ENCODE results near the gene CYGB.

The CYGB gene

DNA sequence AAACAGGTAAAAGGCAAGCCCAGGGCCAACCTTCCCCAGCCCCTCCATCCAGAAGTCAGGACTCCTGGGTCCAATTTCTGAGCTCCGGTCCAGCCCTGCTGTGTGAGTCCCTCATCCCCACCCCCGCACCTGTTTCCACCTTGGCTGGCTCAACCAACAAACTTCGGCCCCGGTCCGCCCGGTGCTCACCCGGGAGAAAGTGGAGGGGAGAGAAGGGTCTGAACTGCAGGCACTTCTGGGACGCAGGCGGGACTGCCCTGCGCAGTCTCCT is 36.8 kb downstream of the CYGB start:
- peak; percentile 49 for DNase-seq (ENCODE audit: low spot score)

GRCh38 chr17:76500074-76500746 is 37.3 kb downstream of the CYGB start:
- no peak for DNase-seq (ENCODE audit: low spot score)

DNA sequence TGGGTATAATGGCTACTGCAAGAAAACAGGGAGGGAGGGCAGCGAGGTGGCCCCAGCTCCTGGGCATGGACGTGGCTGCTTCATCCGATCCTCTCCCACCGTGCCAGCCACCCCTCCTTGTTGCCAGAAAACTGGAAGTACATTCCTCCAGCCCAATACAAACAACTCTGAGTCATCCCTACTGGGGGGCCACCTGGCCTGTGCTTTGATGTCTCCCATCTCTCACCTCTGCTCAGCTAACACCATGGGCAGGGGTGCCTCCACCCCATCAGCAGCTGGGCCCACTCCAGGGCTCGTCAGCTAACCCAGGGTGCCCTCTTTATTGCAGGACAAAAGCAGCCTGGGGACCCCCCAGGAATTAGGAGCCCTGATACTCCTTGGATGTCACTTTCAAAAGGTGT is 38.2 kb downstream of the CYGB start:
- no peak for DNase-seq (ENCODE audit: low spot score)

DNA sequence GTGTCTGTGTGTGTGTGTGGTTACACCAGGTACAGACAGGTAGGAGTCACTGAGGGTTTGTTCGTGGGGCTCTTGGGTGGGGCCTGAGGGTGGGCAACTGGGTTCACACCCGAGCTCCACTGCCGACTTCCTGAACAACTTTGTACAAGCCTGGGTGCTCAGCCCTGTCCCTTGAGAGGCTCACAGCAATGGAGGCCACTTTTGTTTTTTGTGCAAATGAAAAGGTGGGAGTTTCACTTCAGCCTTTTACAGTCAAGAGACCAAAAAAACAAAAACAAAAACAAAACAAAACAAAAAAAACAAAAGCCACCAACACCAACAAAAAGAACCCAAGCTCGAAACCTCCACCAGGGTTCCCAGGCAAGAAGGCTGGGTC is 38.6 kb downstream of the CYGB start:
- DNase-seq (ENCODE audit: low spot score) = no peak

DNA sequence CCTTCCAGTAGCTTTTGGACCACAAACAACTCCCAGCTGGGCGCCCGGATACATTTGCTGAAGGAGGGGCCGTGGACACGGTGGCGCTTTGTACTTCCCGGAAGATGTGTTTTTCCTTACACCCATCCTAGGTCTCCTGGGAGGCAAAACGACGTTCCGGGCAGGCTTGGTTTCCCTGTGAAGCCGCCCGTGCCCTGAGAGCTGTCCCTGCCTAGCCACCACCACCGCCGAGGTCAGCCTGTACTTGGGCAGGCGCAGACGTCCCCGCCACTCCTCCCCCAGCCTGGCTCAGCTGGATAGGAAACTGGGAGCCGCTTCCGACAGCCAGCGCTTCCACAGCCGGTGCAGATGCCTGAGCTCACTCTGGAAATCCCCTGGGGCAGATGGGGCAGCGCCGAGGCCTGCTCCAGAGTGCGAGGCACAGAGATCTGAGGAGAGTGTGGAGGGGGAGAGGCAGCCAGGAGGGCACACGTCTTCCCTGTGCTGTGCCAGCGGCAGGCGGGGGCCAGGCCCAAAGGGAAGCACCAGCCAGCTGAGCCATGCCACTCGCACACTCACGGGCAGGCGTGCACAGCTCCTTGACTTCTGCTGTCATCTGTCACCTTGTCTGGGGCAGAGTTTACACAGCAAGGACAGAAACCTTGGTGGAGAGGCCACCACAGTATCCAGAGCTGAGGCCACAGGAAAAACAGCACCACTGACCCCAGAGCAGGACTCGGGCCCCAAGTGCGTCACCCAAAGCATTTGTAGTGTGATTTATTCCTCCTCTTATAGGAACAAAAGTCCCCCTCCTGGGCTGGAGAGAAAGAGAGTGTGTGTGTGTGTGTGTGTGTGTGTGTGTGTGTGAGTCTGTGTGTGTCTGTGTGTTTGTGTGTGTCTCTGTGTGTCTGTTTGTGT is 39.3 kb downstream of the CYGB start:
- peak; percentile 69 for DNase-seq (ENCODE audit: low spot score)

- DNase-seq (ENCODE audit: low spot score) = no peak
These were observed 39.9 kb downstream of the CYGB start for GRCh38 chr17:76497699-76497978.

GRCh38 chr17:76496464-76496863 is 41.0 kb downstream of the CYGB start:
- DNase-seq (ENCODE audit: low spot score) = no peak

- DNase-seq (ENCODE audit: low spot score) = no peak
These were observed 41.7 kb downstream of the CYGB start for GRCh38 chr17:76495663-76496400.

DNA sequence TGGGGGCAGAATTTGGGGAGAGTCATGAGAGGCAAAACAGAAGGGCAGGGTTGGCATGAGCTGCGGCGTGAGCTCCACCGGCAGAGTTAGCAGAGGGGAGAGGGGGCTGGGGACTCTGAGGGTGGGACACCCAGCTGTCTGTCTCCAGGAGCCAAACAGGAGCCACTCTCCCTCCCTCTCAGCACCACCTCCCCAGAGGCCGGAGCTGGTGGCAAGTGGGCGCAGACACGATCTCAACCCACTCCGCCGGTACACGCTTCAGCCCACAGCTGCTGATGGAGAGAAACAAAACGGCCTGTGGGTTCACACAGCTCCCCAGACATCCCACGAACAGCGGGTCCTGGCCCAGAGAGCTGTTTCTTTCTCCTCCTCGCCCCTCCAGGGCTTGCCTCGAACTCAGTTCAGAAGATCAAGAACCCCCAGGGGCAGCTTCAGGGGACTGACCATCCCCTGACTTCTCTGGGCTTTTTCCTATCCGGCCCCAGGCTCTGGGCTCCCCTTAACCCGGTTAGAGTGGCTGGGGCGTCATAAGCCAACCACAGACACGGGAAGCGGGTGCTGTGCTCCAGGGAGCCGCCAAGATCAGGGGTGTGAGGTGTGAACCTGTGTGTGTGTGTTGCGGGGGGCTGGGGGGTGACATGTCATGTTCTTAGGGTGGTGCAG is 43.9 kb downstream of the CYGB start:
- DNase-seq (ENCODE audit: low spot score) = no peak

DNA sequence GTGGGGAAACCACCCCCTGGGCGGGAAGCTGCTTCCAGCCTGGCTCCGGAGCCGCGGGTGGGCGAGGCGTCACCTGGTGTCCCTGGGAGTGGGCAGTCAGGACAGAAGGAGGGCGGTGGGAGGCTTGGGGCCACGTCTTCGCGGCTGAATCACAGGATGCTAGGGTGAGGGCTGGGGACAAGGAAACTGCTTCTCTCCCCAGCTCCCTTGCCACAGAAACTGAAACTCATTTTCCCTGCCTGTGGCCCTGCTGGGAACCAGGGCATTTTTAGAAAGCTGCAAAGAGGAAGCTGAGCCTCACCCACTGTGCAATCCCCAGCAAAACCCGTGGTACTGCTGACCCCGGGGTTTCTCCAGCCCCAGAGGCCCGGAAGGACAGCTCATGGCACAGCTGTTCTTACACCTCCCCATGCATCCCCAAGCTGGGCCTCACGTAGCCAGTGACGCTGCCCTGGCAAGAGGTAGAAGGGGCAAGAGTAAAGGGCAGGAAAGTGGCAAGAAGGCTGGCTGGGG is 44.5 kb downstream of the CYGB start:
- DNase-seq (ENCODE audit: low spot score) = no peak

DNA sequence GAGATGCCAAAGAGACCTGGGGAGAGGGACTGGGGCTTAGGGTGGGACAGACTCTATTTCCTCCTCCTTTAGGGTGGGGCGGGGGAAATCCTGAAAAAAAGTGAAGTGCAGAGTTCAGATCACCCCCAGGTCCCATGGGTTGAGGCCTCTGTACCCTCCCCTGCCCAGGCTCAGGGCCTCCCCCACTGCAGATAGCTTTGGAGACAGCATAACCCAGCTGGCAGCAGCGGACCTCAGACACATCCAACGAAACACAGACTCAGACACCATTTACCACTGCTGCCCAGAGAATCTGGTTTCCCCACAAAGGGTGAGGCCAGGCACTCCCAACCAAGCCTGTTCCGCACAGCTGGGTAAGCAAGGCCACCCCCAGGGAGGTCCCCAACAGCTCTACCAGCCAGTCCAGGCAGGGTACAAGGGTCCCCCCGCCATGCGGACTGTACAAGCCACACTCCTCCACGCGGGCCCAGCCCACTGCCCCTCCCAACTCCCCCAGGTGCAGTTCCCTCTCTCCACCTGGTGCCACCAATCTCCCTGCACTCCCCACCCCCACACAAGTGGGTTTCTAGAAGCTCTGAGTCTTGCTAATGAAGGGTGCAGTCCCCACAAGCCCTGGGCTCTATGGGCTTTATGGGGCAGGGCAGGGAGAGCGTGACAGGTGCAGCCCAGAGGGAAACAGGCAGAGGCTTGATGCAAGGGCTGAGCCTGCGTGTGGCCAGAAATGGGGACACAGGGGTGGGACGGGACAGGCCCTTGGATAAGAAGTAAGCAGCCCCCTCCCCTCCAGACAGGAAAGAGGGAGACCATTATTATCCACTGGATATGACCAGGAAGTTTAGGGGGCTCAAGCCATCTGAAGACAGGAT is 45.2 kb downstream of the CYGB start:
- DNase-seq (ENCODE audit: low spot score) = no peak

DNA sequence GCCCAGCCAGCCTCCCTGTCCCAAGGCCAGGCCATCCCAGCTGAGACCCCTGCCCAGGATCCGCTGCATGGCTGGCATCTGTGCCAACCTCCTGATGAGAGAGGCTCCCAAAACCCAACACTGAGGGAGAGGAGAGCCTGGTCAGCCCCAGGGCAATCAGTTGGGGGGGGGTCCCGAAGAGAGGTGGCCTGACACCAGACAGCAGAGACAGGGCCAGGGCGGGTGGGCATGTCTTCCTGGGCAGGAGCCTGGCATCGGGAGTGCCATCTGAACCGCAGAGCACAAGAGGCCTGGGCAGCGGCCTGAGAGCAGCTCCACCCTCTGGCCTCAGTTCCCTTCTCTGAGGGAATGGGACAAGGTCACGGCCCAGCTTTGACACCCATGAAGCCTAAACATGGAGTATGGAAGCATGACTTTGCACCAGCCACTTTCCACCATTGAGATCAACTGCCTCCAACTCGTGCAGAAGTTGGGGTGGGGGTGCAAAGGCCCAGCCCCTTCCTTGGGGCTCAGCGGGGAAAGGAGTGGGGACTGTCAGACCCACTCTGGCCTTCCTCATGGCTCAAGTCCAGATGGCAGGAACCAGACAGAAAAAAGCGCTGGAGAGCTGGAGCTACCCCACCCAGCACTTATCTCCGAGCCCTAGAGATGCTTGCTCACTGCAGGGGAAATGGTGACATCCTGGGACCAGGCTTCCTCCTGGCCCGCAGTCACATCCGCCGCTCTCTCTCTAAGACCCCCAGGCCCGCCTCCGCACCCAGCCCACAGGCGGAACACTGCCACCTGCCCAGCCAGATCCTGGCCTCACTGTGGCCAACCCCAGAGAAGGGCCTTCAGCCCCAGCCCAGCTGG is 46.0 kb downstream of the CYGB start:
- DNase-seq (ENCODE audit: low spot score) = no peak

- no peak for DNase-seq (ENCODE audit: low spot score)
These were observed 47.3 kb downstream of the CYGB start for GRCh38 chr17:76490112-76490710.

- no peak for DNase-seq (ENCODE audit: low spot score)
These were observed 49.9 kb downstream of the CYGB start for GRCh38 chr17:76487451-76488192.

DNA sequence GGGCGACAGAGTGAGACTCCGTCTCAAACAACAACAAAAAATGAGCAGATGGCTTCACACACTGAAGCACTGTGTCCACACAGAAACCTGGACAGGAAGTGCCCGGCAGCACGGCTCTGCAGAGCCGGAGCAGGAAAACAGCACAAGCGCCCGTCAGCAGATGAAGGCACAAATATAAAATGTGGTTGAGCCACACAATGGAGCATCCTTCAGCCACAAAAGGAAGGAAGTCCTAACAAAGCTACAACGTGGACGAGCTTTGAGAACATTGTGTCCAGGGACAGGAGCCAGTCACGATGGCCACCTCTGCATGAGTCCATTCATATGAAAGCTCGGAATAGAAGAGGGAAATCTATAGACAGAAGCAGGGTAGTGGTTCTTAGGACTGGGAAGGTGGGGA is 51.9 kb downstream of the CYGB start:
- DNase-seq (ENCODE audit: low spot score) = no peak

GRCh38 chr17:76484228-76484725 is 53.2 kb downstream of the CYGB start:
- no peak for DNase-seq (ENCODE audit: low spot score)

DNA sequence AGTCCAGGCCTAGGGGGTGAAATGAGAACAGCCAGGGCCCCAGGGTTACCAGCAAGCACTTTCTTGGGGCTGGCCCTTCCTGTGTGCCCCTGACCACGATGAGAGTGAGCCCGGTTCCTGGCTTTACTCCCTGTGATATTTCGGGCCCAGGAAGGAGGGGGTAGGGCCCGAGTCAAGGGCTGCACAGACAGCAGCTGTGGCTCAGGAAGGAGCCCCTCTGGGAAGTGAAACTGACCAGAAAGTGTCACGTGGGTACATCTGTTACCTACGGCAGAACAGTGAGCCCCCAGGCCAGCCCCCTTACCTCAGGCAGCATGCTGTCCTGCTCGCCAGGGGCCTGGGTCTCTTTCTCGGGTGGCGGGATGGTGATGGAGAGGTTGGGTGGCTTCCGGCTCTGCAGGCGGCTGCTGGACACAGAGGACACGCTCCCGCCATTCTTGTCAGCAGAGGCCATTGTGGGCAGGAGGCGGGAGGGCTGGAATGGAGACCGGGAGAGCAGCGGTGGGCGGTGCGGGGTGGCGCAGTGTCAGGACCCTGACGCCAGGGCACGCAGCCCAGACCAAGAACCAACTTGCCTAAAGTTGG is 56.3 kb downstream of the CYGB start:
- DNase-seq (ENCODE audit: low spot score) = no peak

GRCh38 chr17:76480632-76481031 is 56.9 kb downstream of the CYGB start:
- DNase-seq (ENCODE audit: low spot score) = no peak

DNA sequence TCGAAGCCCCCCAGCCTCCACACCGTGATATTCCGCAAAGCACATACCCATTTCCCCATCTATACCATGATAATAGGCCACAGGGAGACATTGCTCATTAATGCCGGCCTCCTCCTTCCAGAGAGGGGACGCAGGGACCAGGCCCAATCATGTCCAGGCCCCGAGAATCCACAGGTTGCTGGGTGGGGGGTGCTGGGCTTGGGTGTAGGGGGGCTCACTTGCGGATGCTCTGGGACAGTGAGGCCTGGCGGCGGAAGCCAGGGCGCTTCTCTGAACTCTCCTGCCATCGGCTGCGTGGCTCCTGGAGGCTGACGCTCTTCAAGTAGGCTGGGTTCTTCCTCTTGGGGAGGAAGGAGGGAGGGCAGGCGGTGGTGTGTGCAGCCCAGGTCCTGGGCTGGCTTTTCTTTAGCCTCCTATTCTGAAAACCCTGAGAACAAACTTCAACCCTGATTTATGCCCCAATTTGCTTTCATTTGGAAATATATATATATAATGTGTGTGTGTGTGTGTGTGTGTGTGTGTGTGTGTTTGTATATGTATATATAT is 57.9 kb downstream of the CYGB start:
- no peak for DNase-seq (ENCODE audit: low spot score)

Measured in HuH-7.5 (cell line).